ENCODE measurements around the gene TFCP2L1.

TFCP2L1 gene

GRCh38 chr2:121185571-121186074 lies 99.4 kb downstream of the TFCP2L1 start:
- CTCF ChIA-PET: interaction anchor here (1.1 to 1.7 kb wide), 3 partner anchors 10 to 105 kb away, joined by 3 to 5 read pairs (median 3); no protein-coding TSS in a partner anchor
- POLR2A ChIA-PET: no interaction called here
- no peaks in the 10 kb centered on the region for H3K36me3 ChIP-seq (ENCODE audit: control insufficient read depth in 2 of 2, insufficient read depth in 1 of 2, low read length in 2 of 2)
- H3K4me3 ChIP-seq (ENCODE audit: low read depth, low read length): no peak overlapping the region
- no peaks in the 10 kb centered on the region for H3K4me1 ChIP-seq (ENCODE audit: control insufficient read depth, insufficient read depth, low read length)
- no peaks in the 10 kb centered on the region for H3K9me3 ChIP-seq (ENCODE audit: control insufficient read depth, insufficient read depth, low read depth, low read length)
- TF ChIP-seq ZNF214 (tag by site-specific recombination; IDR thresholded peaks at IDR 0.05; ENCODE audit: borderline replicate concordance) (no peak), ZNF280D (tag by site-specific recombination; IDR thresholded peaks at IDR 0.05) (no peak), ZNF239 (tag by site-specific recombination; IDR thresholded peaks at IDR 0.05) (no peak), ZNF664 (tag by site-specific recombination; IDR thresholded peaks at IDR 0.05) (no peak), ZNF433 (tag by site-specific recombination; IDR thresholded peaks at IDR 0.05; ENCODE audit: low read depth) (no peak), ZIC2 (tag by site-specific recombination; IDR thresholded peaks at IDR 0.05) (peak; percentile 62)
- no peak overlapping the region for H3K27ac ChIP-seq (ENCODE audit: extremely low read depth, low read depth, low read length)

GRCh38 chr2:121185111-121185510 lies 99.9 kb downstream of the TFCP2L1 start:
- no peak overlapping the region for H3K4me3 ChIP-seq (ENCODE audit: low read depth, low read length)
- no peak for TF ChIP-seq ZBTB26 (tag by site-specific recombination; optimal IDR thresholded peaks at IDR 0.05)
- TF ChIP-seq ZNF112 (tag by site-specific recombination; IDR thresholded peaks at IDR 0.05): no peak
- no peak for TF ChIP-seq HOXD13 (CRISPR knock-in tag; IDR thresholded peaks at IDR 0.05; ENCODE audit: borderline replicate concordance)
- TF ChIP-seq ZNF148 (tag by site-specific recombination; IDR thresholded peaks at IDR 0.05; ENCODE audit: borderline replicate concordance): no peak
- no peak for TF ChIP-seq ZNF585B (tag by site-specific recombination; IDR thresholded peaks at IDR 0.05)
- no peak for TF ChIP-seq ZBTB48 (tag by site-specific recombination; IDR thresholded peaks at IDR 0.05)
- H3K27ac ChIP-seq (ENCODE audit: extremely low read depth, low read depth, low read length): no peak overlapping the region
- no peaks in the 10 kb centered on the region for H3K36me3 ChIP-seq (ENCODE audit: control insufficient read depth in 2 of 2, insufficient read depth in 1 of 2, low read length in 2 of 2)
- ChIA-PET CTCF (interaction anchor here (0.7 to 2.2 kb wide), 4 partner anchors 9 to 105 kb away, joined by 3 to 7 read pairs (median 4); no protein-coding TSS in a partner anchor), POLR2A (no interaction called here)
- no peaks in the 10 kb centered on the region for H3K9me3 ChIP-seq (ENCODE audit: control insufficient read depth, insufficient read depth, low read depth, low read length)
- H3K4me1 ChIP-seq (ENCODE audit: control insufficient read depth, insufficient read depth, low read length): no peaks in the 10 kb centered on the region

DNA sequence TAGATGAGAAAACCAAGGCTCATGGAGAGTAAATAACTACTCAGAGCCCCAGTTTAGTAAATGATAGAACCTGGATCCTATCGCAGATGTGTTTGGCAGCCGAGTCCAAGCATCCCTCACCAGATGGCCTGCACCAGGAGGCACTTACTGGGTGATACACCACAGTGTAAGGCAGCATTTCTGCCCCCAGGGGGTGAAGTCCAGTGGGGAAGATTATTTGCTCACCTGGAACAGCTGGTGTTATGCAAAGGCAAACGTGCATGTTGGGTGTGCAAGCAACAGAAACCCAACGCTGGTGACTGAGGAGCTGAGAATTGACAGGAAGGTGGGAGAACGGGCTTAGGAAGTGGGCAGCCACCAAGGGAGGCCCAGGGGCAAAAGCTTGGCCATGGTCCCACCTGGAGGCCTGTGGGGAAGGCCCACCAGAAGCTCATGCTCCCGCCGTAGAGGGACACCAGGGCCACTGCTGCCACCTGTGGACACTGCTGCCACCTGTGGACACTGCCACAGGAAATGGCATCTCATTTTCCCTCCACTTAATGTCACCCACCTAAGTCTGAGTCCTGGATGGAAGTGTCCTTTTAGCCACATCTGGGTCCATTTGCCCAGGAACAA lies 100.6 kb downstream of the TFCP2L1 start:
- Histone ChIP-seq H3K27ac (ENCODE audit: extremely low read depth, low read depth, low read length) (no peak overlapping the region), H3K9me3 (ENCODE audit: control insufficient read depth, insufficient read depth, low read depth, low read length) (no peaks in the 10 kb centered on the region), H3K36me3 (ENCODE audit: control insufficient read depth in 2 of 2, insufficient read depth in 1 of 2, low read length in 2 of 2) (no peaks in the 10 kb centered on the region), H3K4me1 (ENCODE audit: control insufficient read depth, insufficient read depth, low read length) (no peaks in the 10 kb centered on the region), H3K4me3 (ENCODE audit: low read depth, low read length) (no peak overlapping the region)
- POLR2A ChIA-PET: no interaction called here
- CTCF ChIA-PET: interaction anchor here (0.5 to 2.2 kb wide), 3 partner anchors 24 to 88 kb away, joined by 3 to 7 read pairs (median 3); no protein-coding TSS in a partner anchor
- TF ChIP-seq TRIM28 (IDR thresholded peaks at IDR 0.05; ENCODE audit: borderline replicate concordance, low read length): no peak
- no peak for TF ChIP-seq KLF10 (tag by site-specific recombination; IDR thresholded peaks at IDR 0.05)
- TF ChIP-seq ZNF132 (tag by site-specific recombination; IDR thresholded peaks at IDR 0.05; ENCODE audit: borderline replicate concordance): no peak
- peak; percentile 90 for TF ChIP-seq SCRT2 (tag by site-specific recombination; IDR thresholded peaks at IDR 0.05)
- TF ChIP-seq GLI2 (tag by site-specific recombination; IDR thresholded peaks at IDR 0.05; ENCODE audit: borderline replicate concordance, low read depth): no peak
- TF ChIP-seq ZNF830 (tag by site-specific recombination; IDR thresholded peaks at IDR 0.05; ENCODE audit: low read depth): no peak
- TF ChIP-seq, protein P1, sequence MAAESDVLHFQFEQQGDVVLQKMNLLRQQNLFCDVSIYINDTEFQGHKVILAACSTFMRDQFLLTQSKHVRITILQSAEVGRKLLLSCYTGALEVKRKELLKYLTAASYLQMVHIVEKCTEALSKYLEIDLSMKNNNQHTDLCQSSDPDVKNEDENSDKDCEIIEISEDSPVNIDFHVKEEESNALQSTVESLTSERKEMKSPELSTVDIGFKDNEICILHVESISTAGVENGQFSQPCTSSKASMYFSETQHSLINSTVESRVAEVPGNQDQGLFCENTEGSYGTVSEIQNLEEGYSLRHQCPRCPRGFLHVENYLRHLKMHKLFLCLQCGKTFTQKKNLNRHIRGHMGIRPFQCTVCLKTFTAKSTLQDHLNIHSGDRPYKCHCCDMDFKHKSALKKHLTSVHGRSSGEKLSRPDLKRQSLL (tag by site-specific recombination; IDR thresholded peaks at IDR 0.05): no peak
- no peak for TF ChIP-seq ZNF621 (tag by site-specific recombination; IDR thresholded peaks at IDR 0.05)
- no peak for TF ChIP-seq ELK4 (IDR thresholded peaks at IDR 0.05; ENCODE audit: borderline replicate concordance, low read depth, low read length)
- TF ChIP-seq ZNF354C (tag by site-specific recombination; IDR thresholded peaks at IDR 0.05; ENCODE audit: borderline replicate concordance, low read depth): no peak
